Stimulated activated CD4-positive, alpha-beta T cell treated with anti-CD3 and anti-CD28 coated beads, Interleukin-15, amount 100 ng/mL, for 1 hour (primary cell): ENCODE data around the gene SLC26A9.
"Not testable (repeated sequence)": the region's sequence is repeated elsewhere in the genome, so short reads cannot be mapped to it uniquely, and the experiment has no call there.

Source experiments
- DNase-seq, 2 donors: peaks; one replicate each; pipeline ENCODE4 v3.0.0-alpha.2; 2020; ENCODE audit warnings: low read depth in 1 of 2, low spot score in 1 of 2

SLC26A9 gene

GRCh38 chr1:205896351-205896750 lies 46.9 kb downstream of the SLC26A9 start:
- no peak for DNase-seq

DNA sequence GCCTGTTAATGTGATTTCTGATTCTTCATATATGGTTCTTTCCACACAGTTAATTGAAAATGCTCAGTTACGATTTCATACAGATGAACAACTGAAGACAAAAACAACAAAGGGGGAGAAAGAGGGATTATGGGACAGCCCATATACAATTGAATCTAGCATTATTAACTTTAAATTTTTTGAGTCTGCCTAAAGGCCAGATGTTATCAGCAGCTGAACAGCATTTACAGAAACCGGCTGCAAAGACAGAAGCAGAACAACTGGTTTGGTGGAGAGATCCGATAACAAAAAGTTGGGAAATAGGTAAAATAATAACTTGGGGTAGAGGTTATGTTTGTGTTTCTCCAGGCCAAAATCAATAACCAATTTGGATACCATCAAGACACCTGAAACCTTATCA lies 49.1 kb downstream of the SLC26A9 start:
- DNase-seq = not testable (repeated sequence)

DNA sequence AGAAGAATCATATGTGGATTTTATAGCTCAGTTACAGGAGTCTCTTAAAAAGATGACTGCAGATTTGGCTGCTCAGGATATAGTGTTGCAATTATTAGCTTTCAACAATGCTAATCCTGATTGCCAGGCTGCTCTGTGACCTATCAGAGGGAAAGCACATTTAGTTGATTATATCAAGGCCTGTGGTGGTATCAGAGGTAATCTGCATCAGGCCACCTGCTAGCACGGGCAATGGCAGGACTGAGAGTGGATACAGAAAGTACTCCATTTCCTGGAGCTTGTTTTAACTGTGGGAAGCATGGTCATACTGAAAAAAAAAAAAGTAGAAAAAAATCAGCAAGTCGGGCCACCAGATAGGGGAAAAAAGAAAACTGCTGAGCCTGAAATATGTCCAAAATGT lies 51.1 kb downstream of the SLC26A9 start:
- not testable (repeated sequence) for DNase-seq

GRCh38 chr1:205891481-205891880 lies 51.8 kb downstream of the SLC26A9 start:
- DNase-seq = not testable (repeated sequence)

DNA sequence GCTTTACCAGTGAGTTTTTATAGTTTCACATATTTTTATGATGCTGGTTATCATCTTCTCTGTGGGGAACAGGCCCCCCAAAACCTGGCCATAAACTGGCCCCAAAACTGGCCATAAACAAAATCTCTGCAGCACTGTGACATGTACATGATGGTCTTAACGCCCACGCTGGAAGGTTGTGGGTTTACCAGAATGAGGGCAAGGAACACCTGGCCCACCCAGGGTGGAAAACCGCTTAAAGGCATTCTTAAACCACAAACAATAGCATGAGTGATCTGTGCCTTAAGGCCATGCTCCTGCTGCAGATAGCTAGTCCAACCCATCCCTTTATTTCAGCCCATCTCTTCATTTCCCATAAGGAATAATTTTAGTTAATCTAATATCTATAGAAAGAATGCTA lies 52.6 kb downstream of the SLC26A9 start:
- not testable (repeated sequence) for DNase-seq

DNA sequence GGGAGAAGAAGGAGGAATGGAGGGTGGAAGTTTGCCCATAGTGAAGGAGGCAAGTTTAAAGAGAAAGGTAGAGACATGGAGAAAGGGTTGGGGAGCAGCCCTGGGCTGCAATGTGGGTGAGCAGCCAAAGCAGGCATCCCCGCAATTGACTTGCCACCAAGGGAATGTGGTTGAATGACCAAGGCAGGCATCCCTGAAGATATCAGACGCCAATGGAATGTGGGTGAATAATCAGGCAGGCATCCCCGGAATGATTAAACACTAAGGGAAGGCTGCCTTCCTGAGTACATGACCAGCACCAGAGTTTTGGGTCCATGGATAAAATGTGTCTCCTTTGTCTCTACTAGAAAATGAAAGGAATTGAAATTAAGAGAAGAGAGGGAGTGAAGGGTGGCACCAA lies 53.5 kb downstream of the SLC26A9 start:
- not testable (repeated sequence) for DNase-seq

GRCh38 chr1:205889006-205889405 lies 54.2 kb downstream of the SLC26A9 start:
- not testable (repeated sequence) for DNase-seq

DNA sequence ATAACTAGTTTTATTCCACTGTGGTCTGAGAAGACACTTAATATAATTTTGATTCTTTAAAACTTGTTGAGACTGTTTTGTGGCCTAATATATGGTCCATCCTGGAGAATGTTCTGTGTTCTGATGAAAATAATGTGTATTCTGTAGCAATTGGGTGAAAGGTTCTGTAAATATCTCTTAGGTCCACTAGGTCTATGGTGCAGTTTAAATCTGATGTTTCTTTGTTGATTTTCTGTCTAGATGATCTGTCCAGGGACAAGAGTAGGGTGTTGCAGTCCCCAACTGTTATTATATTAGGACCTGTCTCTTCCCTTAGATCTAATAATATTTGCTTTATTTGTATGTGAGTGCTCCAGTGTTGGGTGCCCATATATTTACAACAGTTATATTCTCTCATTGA lies 59.5 kb downstream of the SLC26A9 start:
- no peak for DNase-seq

- no peak for DNase-seq
Measured at GRCh38 chr1:205880923-205881322, 62.3 kb downstream of the SLC26A9 start.

GRCh38 chr1:205879974-205880373 lies 63.3 kb downstream of the SLC26A9 start:
- no peak for DNase-seq

DNA sequence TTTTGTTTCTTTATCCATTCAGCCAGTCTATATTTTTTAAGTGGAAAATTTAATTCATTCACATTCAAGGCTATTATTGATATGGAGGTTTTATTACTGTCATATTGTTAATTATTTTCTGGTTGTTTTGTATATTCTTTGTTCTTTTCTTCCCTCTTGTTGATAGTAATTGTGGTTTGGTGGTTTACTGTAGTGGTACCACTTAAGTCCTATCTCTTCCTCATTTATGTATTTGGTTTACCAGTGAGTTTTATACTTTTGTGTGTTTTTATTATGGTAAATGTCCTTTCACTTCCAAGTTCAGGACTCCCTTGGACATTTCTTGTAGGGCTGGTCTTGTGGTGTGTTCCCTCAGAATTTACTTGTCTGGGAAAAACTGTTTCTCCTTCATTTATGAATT lies 65.2 kb downstream of the SLC26A9 start:
- DNase-seq = no peak

DNA sequence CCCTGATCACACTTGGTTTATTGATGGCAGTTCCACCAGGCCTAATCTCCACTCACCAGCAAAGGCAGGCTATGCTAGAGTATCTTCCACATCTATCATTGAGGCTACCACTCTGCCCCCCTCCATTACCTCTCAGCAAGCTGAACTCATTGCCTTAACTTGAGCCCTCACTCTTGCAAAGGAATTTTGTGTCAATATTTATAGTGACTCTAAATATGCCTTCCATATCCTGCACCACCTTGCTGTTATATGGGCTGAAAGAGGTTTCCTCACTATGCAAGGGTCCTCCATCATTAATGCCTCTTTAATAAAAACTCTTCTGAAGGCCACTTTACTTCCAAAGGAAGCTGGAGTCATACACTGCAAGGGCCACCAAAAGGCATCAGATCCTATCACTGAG lies 70.1 kb downstream of the SLC26A9 start:
- not testable (repeated sequence) for DNase-seq

GRCh38 chr1:205870236-205870635 lies 73.0 kb downstream of the SLC26A9 start:
- DNase-seq = no peak
